Caco-2 (cell line): ENCODE data around the gene CDS2. TPM values are rescaled to one million over a fixed set of nuclear protein-coding genes. Genes with fewer than 3 reads are reported as not detected.

Source experiments
- BruUV-seq: library from RNA; stranded (reverse); fragments of 400-500 nt; replicated peaks from 2 replicates; lab custom pipeline; 2021; lab: Mats Ljungman, UMichigan
- CTCF ChIA-PET: fragments of 300-600 bp; sonication (Branson Sonifier 250); formaldehyde crosslinking; loops from one replicate; lab custom pipeline; 2022; ENCODE audit warnings: antibody characterized with exemption; lab: Charles Lee
- POLR2A ChIA-PET: fragments of 300-600 bp; sonication (Branson Sonifier 250); formaldehyde crosslinking; loops from one replicate; lab custom pipeline; 2022; ENCODE audit warnings: antibody characterized with exemption; lab: Charles Lee
- DNase-seq, 2 experiments: peaks; one replicate each; pipeline versions ENCODE4 v3.0.0 to v3.0.0-alpha.2; 2020 to 2022
- H3K27me3 ChIP-seq: replicated peaks from 2 replicates; pipeline ENCODE4 v1.6.0; 2011; ENCODE audit warnings: low read length; ENCODE audit not compliant: control insufficient read depth, insufficient read depth
- H3K36me3 ChIP-seq: 2 replicates; pipeline ENCODE4 v1.5.1; 2011; ENCODE audit warnings: low read length; ENCODE audit not compliant: control insufficient read depth, insufficient read depth
- H3K4me1 ChIP-seq: fragments of 250-450 bp; sonication (Bioruptor Pico); 2 replicates; pipeline ENCODE4 v1.5.1; 2020; ENCODE audit warnings: mild to moderate bottlenecking
- H3K4me3 ChIP-seq: 2 replicates; pipeline ENCODE4 v1.5.1; 2011; ENCODE audit warnings: low read depth, mild to moderate bottlenecking, control low read depth, low read length
- H3K9me3 ChIP-seq: fragments of 250-450 bp; sonication (Bioruptor Pico); 2 replicates; pipeline ENCODE4 v1.5.1; 2020; ENCODE audit warnings: mild to moderate bottlenecking, moderate library complexity
- H3K27ac Mint-ChIP-seq: one replicate; pipeline ENCODE4 v1.8.0; 2022; ENCODE audit warnings: mixed read lengths; ENCODE audit not compliant: unreplicated experiment
- H3K27me3 Mint-ChIP-seq: one replicate; pipeline ENCODE4 v1.8.0; 2022; ENCODE audit warnings: mixed read lengths; ENCODE audit not compliant: insufficient read depth, unreplicated experiment
- H3K36me3 Mint-ChIP-seq: one replicate; pipeline ENCODE4 v1.8.0; 2022; ENCODE audit warnings: mild to moderate bottlenecking, mixed read lengths; ENCODE audit not compliant: insufficient read depth, unreplicated experiment
- H3K4me1 Mint-ChIP-seq: one replicate; pipeline ENCODE4 v1.8.0; 2022; ENCODE audit warnings: low read depth, mixed read lengths; ENCODE audit not compliant: unreplicated experiment
- H3K4me3 Mint-ChIP-seq: one replicate; pipeline ENCODE4 v1.8.0; 2022; ENCODE audit warnings: mild to moderate bottlenecking, moderate library complexity, mixed read lengths; ENCODE audit not compliant: unreplicated experiment
- H3K9me3 Mint-ChIP-seq: one replicate; pipeline ENCODE4 v1.8.0; 2022; ENCODE audit warnings: mixed read lengths; ENCODE audit not compliant: unreplicated experiment
- CTCF ChIP-seq, 2 experiments: fragments of 200-600 bp in 1 of 2; IDR thresholded peaks; 1 replicate in 1 of 2; 2 replicates in 1 of 2; pipeline versions ENCODE4 v1.5.1 to v1.8.0; 2011 to 2022; ENCODE audit warnings: antibody characterized with exemption in 1 of 2, control low read depth in 1 of 2, inconsistent platforms in 1 of 2, low read depth in 1 of 2, low read length in 1 of 2, mild to moderate bottlenecking in 1 of 2, moderate library complexity in 1 of 2; ENCODE audit not compliant: insufficient read depth in 1 of 2, severe bottlenecking in 1 of 2, unreplicated experiment in 1 of 2
- intact Hi-C: fragments of 100-400 bp; cut with micrococcal nuclease; formaldehyde crosslinking; loops from one replicate; pipeline ENCODE4 v1.10.0; 2022; ENCODE audit not compliant: unreplicated experiment
- total RNA-seq: library from RNA; stranded (reverse); gene quantifications from 2 replicates; pipeline ENCODE4 v1.2.3, GENCODE V29; 2022

Gene CDS2
- total RNA-seq, 1 experiment from 2014 or later: 53.8 TPM

GRCh38 chr20:5173751-5174150, 46.9 kb downstream of the CDS2 start:
- DNase-seq: no peak
- no peak overlapping the region for H3K4me3 Mint-ChIP-seq
- POLR2A ChIA-PET: no interaction called here
- no peak for TF ChIP-seq CTCF (IDR thresholded peaks at IDR 0.05; ENCODE audit: insufficient read depth in 1 of 2, low read depth in 1 of 2, low read length in 1 of 2, severe bottlenecking in 1 of 2, unreplicated experiment in 1 of 2)
- Histone ChIP-seq H3K27me3 (no peaks in the 10 kb centered on the region), H3K36me3 (0 out of 2 replicates have a peak, but pooled peaks cover 1% of the 10 kb centered on the region), H3K4me1 (no peaks in the 10 kb centered on the region), H3K9me3 (no peaks in the 10 kb centered on the region), H3K4me3 (no peak overlapping the region)
- H3K4me1 Mint-ChIP-seq: no peaks in the 10 kb centered on the region
- CTCF ChIA-PET: interaction anchor here (2.4 kb wide), 1 partner anchor 47 kb away, joined by 8 read pairs; the partner anchor contains the start of gene CDS2
- intact Hi-C loops: no loop called here
- peaks cover 6% of the 10 kb centered on the region for H3K36me3 Mint-ChIP-seq
- H3K27ac Mint-ChIP-seq: no peak overlapping the region
- H3K9me3 Mint-ChIP-seq: no peaks in the 10 kb centered on the region
- no TSS peak for BruUV-seq
- no peaks in the 10 kb centered on the region for H3K27me3 Mint-ChIP-seq

- 0 out of 2 replicates have a peak, but pooled peaks cover 1% of the 10 kb centered on the region for H3K36me3 ChIP-seq
Measured at GRCh38 chr20:5177071-5177470, 50.3 kb downstream of the CDS2 start.

GRCh38 chr20:5178046-5178445, 51.2 kb downstream of the CDS2 start:
- ChIA-PET CTCF (interaction anchor here (3.6 kb wide), 1 partner anchor 52 kb away, joined by 17 read pairs; the partner anchor contains the start of gene CDS2), POLR2A (no interaction called here)
- no peak overlapping the region for H3K4me3 ChIP-seq
- no peaks in the 10 kb centered on the region for H3K9me3 ChIP-seq
- no peak overlapping the region for H3K4me3 Mint-ChIP-seq
- no peaks in the 10 kb centered on the region for H3K27me3 Mint-ChIP-seq
- no peak overlapping the region for H3K27ac Mint-ChIP-seq
- H3K27me3 ChIP-seq: no peaks in the 10 kb centered on the region
- H3K36me3 ChIP-seq: 0 out of 2 replicates have a peak, but pooled peaks cover 1% of the 10 kb centered on the region
- no peak for DNase-seq
- no peaks in the 10 kb centered on the region for H3K9me3 Mint-ChIP-seq
- H3K36me3 Mint-ChIP-seq: peaks cover 5% of the 10 kb centered on the region
- H3K4me1 Mint-ChIP-seq: no peaks in the 10 kb centered on the region
- intact Hi-C loops: no loop called here
- BruUV-seq: no TSS peak
- no peak for TF ChIP-seq CTCF (IDR thresholded peaks at IDR 0.05; ENCODE audit: insufficient read depth in 1 of 2, low read depth in 1 of 2, low read length in 1 of 2, severe bottlenecking in 1 of 2, unreplicated experiment in 1 of 2)
- H3K4me1 ChIP-seq: no peaks in the 10 kb centered on the region

More at GRCh38 chr20:5177071-5177470, 50.3 kb downstream of the CDS2 start:
- no peak overlapping the region for H3K4me3 ChIP-seq
- H3K4me3 Mint-ChIP-seq: no peak overlapping the region
- POLR2A ChIA-PET: no interaction called here
- H3K27me3 ChIP-seq: no peaks in the 10 kb centered on the region
- CTCF ChIA-PET: no interaction called here
- H3K9me3 Mint-ChIP-seq: no peaks in the 10 kb centered on the region
- no peak overlapping the region for H3K27ac Mint-ChIP-seq
- H3K36me3 Mint-ChIP-seq: peaks cover 7% of the 10 kb centered on the region
- no peak for TF ChIP-seq CTCF (IDR thresholded peaks at IDR 0.05; ENCODE audit: insufficient read depth in 1 of 2, low read depth in 1 of 2, low read length in 1 of 2, severe bottlenecking in 1 of 2, unreplicated experiment in 1 of 2)
- no peaks in the 10 kb centered on the region for H3K4me1 Mint-ChIP-seq
- H3K4me1 ChIP-seq: no peaks in the 10 kb centered on the region
- H3K9me3 ChIP-seq: no peaks in the 10 kb centered on the region
- DNase-seq: no peak
- intact Hi-C loops: no loop called here
- no TSS peak for BruUV-seq
- H3K27me3 Mint-ChIP-seq: no peaks in the 10 kb centered on the region
